GM19468 (cell line): Measurements from ENCODE around the gene MCRIP2.

ENCODE experiments used
- ATAC-seq: cut with Tn5 transposase; IDR thresholded peaks from one replicate; pipeline ENCODE4 v1.9.1; 2021; ENCODE audit warnings: mild to moderate bottlenecking, moderate library complexity, moderate number of reproducible peaks; ENCODE audit not compliant: unreplicated experiment; ENCODE audit errors: extremely low read depth

Gene MCRIP2

GRCh38 chr16:667113-667779, 25.6 kb downstream of the MCRIP2 start:
- ATAC-seq: no peak

- ATAC-seq: peak; percentile 42
Measured at GRCh38 chr16:667780-668518, 26.3 kb downstream of the MCRIP2 start, which contains the start of gene RHOT2. Gene RHOT2 (plus strand): TSS chr16:668132. CDS start chr16:668200, 68 bp downstream.

GRCh38 chr16:668519-669171, 27.0 kb downstream of the MCRIP2 start:
- ATAC-seq: no peak

- no peak for ATAC-seq
Measured at GRCh38 chr16:669666-670065, 28.0 kb downstream of the MCRIP2 start.

- ATAC-seq: no peak
Measured at GRCh38 chr16:670485-671352, 29.1 kb downstream of the MCRIP2 start.

- ATAC-seq: no peak
Measured at GRCh38 chr16:671353-672131, 29.9 kb downstream of the MCRIP2 start.

- ATAC-seq: no peak
Measured at GRCh38 chr16:672371-672770, 30.7 kb downstream of the MCRIP2 start.

- ATAC-seq: no peak
Measured at GRCh38 chr16:672851-673250, 31.2 kb downstream of the MCRIP2 start.

- ATAC-seq: no peak
Measured at GRCh38 chr16:673399-673991, 31.9 kb downstream of the MCRIP2 start.

- no peak for ATAC-seq
Measured at GRCh38 chr16:674214-674881, 32.7 kb downstream of the MCRIP2 start.

GRCh38 chr16:674968-675883, 33.6 kb downstream of the MCRIP2 start, which contains the start of gene RHBDL1:
Gene RHBDL1 (plus strand): TSS chr16:675671. CDS start chr16:675791, 120 bp downstream.
- no peak for ATAC-seq

- ATAC-seq: no peak
Measured at GRCh38 chr16:675884-676564, 34.4 kb downstream of the MCRIP2 start.

GRCh38 chr16:676565-676902, 34.9 kb downstream of the MCRIP2 start:
- no peak for ATAC-seq

GRCh38 chr16:676913-677312, 35.3 kb downstream of the MCRIP2 start:
- no peak for ATAC-seq

GRCh38 chr16:677316-678190, 35.9 kb downstream of the MCRIP2 start:
- no peak for ATAC-seq

GRCh38 chr16:678209-678857, 36.7 kb downstream of the MCRIP2 start:
- no peak for ATAC-seq
